ENCODE measurements around the gene ACAD8. TPM values are rescaled to one million over a fixed set of nuclear protein-coding genes. Genes with fewer than 3 reads are reported as not detected.

The ACAD8 gene
- total RNA-seq, result 10 to 100 TPM; 18.2 to 19.0 (median 18.4) TPM

DNA sequence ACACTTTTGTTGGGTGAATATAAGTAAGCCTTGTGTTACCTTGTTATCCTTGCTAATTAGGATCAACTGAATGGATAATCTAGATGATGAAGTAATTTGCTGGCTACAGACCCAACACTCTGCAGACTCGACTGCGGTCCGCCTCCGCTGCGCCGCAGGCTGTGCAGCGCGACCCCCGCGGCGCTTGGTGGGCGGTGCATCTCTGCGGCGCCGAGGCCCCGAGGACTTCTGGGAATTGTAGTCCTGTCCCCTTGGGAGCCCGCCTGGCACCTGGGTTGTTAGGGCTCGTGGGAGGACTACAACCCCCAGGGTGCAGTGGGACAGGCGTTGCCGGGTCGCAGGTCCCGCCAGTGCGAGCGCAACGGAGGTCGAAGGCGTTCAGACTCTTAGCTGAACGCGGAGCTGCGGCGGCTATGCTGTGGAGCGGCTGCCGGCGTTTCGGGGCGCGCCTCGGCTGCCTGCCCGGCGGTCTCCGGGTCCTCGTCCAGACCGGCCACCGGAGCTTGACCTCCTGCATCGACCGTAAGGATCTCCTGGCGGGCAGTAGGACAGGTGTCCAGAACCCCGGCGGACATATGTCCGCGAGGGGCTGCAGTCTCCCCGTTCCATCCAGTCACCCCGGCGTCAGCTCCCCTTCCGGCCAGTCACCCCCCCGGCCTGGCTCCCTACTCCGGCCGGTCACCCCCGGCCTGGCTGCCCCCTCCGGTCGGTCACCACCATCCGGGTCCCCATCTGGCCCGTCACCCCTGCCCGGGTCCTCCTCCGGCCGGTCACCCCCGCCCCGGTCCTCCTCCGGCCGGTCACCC is at the start of gene ACAD8, which contains the start of gene THYN1:
Gene ACAD8 (plus strand): TSS at position 381 of the 806 bp plus-strand sequence. CDS start 33 bp downstream, at position 414.
Gene THYN1 (minus strand): TSS at position 165 of the 806 bp plus-strand sequence. CDS start 470 bp downstream, outside the sequence.
- DNase-seq (peak; percentile 93), ATAC-seq (peak; percentile 99)
- Mint-ChIP-seq H3K9me3 (no peaks in the 10 kb centered on the region), H3K4me3 (peak within 1 kb of the TSS; percentile 96), H3K4me1 (ENCODE audit: low read depth) (peaks cover 33% of the 10 kb centered on the region), H3K27me3 (ENCODE audit: low read depth) (no peaks in the 10 kb centered on the region), H3K36me3 (ENCODE audit: insufficient read depth) (peaks cover 14% of the 10 kb centered on the region)

GRCh38 chr11:134205729-134206128 is 47.6 kb upstream of the ACAD8 start:
- no peaks in the 10 kb centered on the region for H3K27me3 Mint-ChIP-seq (ENCODE audit: low read depth)
- ATAC-seq (no peak), DNase-seq (no peak)
- no peak overlapping the region for H3K4me3 Mint-ChIP-seq
- H3K9me3 Mint-ChIP-seq, result no peaks in the 10 kb centered on the region
- peaks cover 56% of the 10 kb centered on the region for H3K36me3 Mint-ChIP-seq (ENCODE audit: insufficient read depth)
- H3K4me1 Mint-ChIP-seq (ENCODE audit: low read depth), result no peaks in the 10 kb centered on the region

DNA sequence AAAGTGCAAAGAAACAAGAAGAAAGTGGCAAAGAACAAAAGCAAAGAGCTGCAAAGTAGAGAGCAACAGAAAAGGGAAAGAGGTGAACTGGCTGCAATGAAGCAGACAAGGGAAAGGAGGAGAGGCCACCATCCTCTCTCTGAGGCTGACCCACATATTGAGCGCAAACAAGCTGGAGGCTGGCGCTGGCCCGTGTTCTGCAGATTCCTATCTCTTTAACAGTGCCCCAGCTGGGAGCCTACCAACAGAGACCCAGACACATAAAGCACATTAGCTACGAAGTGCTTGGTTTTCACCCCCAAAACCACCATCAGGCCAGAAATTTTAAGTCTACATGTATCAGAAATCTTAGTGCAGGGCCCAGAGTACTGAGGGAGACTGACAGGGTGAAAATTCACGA is 47.2 kb upstream of the ACAD8 start:
- no peaks in the 10 kb centered on the region for H3K4me1 Mint-ChIP-seq (ENCODE audit: low read depth)
- no peaks in the 10 kb centered on the region for H3K9me3 Mint-ChIP-seq
- H3K4me3 Mint-ChIP-seq, result no peak overlapping the region
- H3K36me3 Mint-ChIP-seq (ENCODE audit: insufficient read depth), result peaks cover 53% of the 10 kb centered on the region
- H3K27me3 Mint-ChIP-seq (ENCODE audit: low read depth), result no peaks in the 10 kb centered on the region
- no peak for DNase-seq
- no peak for ATAC-seq

DNA sequence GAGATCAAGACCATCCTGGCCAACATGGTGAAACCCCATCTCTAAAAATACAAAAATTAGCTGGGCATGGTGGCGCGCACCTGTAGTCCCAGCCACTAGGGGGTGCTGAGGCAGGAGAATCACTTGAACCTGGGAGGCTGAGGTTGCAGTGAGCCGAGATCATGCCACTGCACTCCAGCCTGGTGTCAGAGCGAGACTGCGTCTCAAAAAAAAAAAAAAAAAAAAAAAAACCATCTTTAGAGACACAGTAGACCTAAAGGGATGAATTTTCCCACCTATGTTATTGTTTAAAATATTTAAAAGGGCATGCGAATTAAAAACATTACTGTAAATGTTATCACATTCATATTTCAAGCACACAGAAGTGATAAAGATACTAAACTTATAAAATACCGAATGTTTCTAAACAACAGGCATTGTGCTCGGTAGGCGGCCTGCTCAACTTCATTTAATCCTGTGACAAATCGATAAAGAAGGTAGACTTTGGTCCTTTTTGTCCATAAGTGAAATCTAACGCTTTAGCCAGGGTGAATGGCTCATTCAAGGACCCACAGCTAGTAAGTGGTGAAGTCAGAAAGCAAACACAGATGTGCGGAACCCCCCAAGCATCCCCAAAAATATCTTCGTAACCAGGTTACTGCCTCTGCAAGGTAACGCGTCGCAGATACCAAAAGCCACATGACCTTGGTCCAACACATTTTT is 45.7 kb upstream of the ACAD8 start:
- no peaks in the 10 kb centered on the region for H3K27me3 Mint-ChIP-seq (ENCODE audit: low read depth)
- H3K4me1 Mint-ChIP-seq (ENCODE audit: low read depth), result no peaks in the 10 kb centered on the region
- DNase-seq (peak; percentile 54), ATAC-seq (peak; percentile 30 to 61)
- H3K4me3 Mint-ChIP-seq, result no peak overlapping the region
- H3K9me3 Mint-ChIP-seq, result no peaks in the 10 kb centered on the region
- H3K36me3 Mint-ChIP-seq (ENCODE audit: insufficient read depth), result peaks cover 49% of the 10 kb centered on the region

GRCh38 chr11:134215836-134216235 is 37.5 kb upstream of the ACAD8 start:
- DNase-seq (no peak), ATAC-seq (no peak)
- no peaks in the 10 kb centered on the region for H3K9me3 Mint-ChIP-seq
- H3K4me1 Mint-ChIP-seq (ENCODE audit: low read depth), result peaks cover 3% of the 10 kb centered on the region
- H3K4me3 Mint-ChIP-seq, result no peak overlapping the region
- H3K36me3 Mint-ChIP-seq (ENCODE audit: insufficient read depth), result peaks cover 35% of the 10 kb centered on the region
- no peaks in the 10 kb centered on the region for H3K27me3 Mint-ChIP-seq (ENCODE audit: low read depth)

DNA sequence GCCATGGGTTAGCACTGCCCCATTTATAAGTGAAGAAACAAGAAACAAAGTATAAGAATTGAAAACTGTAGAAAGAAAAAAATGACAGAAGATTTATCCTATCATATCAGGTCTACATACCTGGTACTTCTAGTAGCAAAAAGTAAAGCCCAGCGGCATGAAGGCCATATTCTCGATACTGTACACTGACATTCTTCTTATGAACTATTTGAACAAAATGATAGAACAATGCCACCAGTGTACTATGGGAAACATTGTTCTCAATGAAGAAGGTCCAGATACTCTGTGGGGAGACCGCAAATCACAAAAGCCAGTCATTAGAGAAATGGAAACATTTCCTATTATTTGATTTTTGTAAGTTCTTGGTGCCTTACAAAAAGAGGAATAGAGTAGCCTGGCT is 36.6 kb upstream of the ACAD8 start:
- Mint-ChIP-seq H3K36me3 (ENCODE audit: insufficient read depth) (peaks cover 31% of the 10 kb centered on the region), H3K27me3 (ENCODE audit: low read depth) (no peaks in the 10 kb centered on the region), H3K4me1 (ENCODE audit: low read depth) (peaks cover 5% of the 10 kb centered on the region), H3K4me3 (no peak overlapping the region), H3K9me3 (no peaks in the 10 kb centered on the region)
- DNase-seq, result no peak
- ATAC-seq, result no peak

DNA sequence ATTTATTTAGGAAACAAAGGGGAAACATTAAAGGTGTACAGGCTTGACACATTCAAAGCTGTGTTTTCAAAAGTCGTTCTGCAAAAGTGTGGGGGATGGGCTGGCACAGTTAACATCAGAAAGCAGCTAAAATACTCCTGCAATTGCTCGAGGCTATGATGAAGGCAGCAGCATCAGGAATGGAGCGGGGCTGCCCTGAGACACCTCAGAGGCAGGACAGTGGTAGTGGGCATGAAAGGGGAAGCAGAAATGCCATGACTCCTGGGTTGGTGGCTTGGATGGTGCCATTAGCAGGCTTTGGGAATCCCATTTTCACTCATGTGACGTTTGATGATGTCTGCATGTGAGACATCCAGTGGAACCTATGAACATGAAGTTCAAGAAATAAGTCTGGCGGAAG is 30.2 kb upstream of the ACAD8 start:
- Mint-ChIP-seq H3K9me3 (no peaks in the 10 kb centered on the region), H3K36me3 (ENCODE audit: insufficient read depth) (peaks cover 18% of the 10 kb centered on the region), H3K4me3 (peak overlapping the region; percentile 88), H3K27me3 (ENCODE audit: low read depth) (no peaks in the 10 kb centered on the region), H3K4me1 (ENCODE audit: low read depth) (peaks cover 49% of the 10 kb centered on the region)
- no peak for DNase-seq
- ATAC-seq, result no peak

DNA sequence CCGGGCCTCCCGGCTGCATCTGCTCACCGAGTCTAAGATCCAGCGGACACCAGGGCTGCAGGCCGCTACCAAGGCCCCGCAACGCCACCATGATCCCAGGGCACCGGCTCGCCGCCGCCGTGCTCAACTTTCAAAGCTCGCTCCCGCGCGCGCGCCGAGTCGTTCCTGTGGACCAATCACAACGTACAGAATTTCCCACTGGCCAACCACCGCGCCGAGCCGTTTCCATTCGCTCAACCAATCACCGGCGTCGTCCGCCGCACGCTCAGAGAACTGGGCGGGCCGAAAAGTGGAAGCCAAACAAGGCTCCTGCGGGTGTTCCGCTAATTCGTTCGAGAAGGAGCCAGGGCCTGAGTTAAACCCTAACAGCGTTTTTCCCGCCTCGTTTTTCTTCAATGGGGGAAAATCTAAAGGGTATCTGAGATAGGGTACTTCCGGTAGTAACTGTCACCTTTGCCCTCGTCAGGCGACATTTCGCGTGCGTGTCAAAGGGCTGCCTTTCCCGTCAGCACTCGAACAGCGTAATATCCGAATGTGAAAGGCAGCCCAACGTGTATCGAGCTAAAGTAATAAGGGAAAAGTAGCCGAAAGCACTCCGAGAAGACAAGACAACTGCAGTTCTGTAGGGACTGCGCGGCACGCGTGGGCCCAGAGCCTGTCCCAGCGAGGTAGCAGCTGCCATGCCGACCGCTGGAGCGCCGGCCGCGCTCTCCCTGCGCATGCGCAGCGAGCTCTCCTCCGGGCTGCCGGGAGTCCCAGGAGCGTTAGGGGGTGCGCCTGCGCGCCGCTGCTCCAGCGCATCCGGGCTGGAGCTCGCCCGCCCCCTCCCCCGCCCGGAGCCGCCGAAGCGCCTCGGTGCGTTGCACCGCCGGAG is 29.3 kb upstream of the ACAD8 start, which contains the start of the genes NCAPD3 and VPS26B:
Gene NCAPD3 (minus strand): TSS at position 132 of the 874 bp plus-strand sequence. CDS start 41 bp downstream, at position 91.
Gene VPS26B (plus strand): TSS at position 836 of the 874 bp plus-strand sequence. CDS start 452 bp downstream, outside the sequence.
- ATAC-seq, result peak; percentile 81 to 82
- H3K36me3 Mint-ChIP-seq (ENCODE audit: insufficient read depth), result peaks cover 9% of the 10 kb centered on the region
- H3K4me1 Mint-ChIP-seq (ENCODE audit: low read depth), result peaks cover 59% of the 10 kb centered on the region
- no peaks in the 10 kb centered on the region for H3K9me3 Mint-ChIP-seq
- peak within 1 kb of the TSS; percentile 88 for H3K4me3 Mint-ChIP-seq
- H3K27me3 Mint-ChIP-seq (ENCODE audit: low read depth), result no peaks in the 10 kb centered on the region
- DNase-seq, result peak; percentile 92

DNA sequence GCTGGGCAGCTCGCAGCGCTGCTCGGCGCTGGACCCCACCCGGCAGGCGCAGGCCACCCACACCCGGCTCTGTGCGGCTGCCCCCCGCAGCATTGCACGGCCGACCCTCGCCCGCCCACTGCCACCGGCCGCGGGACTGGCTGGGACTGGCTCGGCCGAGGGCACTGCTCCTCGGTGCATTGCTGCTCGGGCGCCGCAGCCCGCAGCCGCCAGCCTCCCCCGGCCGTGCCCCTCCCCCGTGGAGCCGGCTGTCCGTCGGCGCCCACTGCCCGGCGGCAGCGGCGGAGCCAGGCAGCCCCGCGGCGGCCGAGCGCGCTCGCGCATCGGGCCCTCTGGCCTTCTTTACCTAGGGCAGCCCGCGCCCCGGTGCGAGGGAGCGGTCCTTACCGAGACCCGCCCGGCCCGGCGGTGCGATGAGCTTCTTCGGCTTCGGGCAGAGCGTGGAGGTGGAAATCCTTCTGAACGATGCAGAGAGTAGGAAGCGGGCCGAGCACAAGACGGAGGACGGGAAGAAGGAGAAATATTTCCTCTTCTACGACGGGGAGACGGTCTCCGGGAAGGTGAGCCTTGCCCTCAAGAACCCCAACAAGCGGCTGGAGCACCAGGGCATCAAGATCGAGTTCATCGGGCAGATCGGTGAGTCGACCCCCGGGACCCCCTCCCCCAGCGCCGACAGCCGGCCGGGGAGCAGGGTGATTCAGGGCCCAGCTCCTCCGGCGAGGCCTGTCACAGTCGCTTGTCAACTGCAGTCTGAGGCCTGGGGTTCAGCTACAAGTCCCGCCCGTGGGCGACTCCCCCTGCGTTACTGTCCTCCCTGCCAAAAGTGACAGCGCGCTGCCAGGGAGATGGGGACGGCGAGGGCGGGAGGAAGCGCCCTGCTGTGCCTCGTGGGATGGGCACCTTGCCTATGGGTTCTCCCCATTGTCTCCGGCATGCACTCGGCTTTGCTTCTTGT is 28.4 kb upstream of the ACAD8 start:
- H3K4me3 Mint-ChIP-seq, result peak overlapping the region; percentile 88
- H3K36me3 Mint-ChIP-seq (ENCODE audit: insufficient read depth), result peaks cover 8% of the 10 kb centered on the region
- peaks cover 68% of the 10 kb centered on the region for H3K4me1 Mint-ChIP-seq (ENCODE audit: low read depth)
- H3K27me3 Mint-ChIP-seq (ENCODE audit: low read depth), result no peaks in the 10 kb centered on the region
- no peaks in the 10 kb centered on the region for H3K9me3 Mint-ChIP-seq
- ATAC-seq (peak; percentile 33 to 47), DNase-seq (peak; percentile 45)

GRCh38 chr11:134226806-134227325 is 26.5 kb upstream of the ACAD8 start:
- H3K9me3 Mint-ChIP-seq, result no peaks in the 10 kb centered on the region
- no peak for ATAC-seq
- no peak for DNase-seq
- H3K36me3 Mint-ChIP-seq (ENCODE audit: insufficient read depth), result peaks cover 6% of the 10 kb centered on the region
- H3K27me3 Mint-ChIP-seq (ENCODE audit: low read depth), result no peaks in the 10 kb centered on the region
- peak overlapping the region; percentile 30 for H3K4me3 Mint-ChIP-seq
- peaks cover 77% of the 10 kb centered on the region for H3K4me1 Mint-ChIP-seq (ENCODE audit: low read depth)

DNA sequence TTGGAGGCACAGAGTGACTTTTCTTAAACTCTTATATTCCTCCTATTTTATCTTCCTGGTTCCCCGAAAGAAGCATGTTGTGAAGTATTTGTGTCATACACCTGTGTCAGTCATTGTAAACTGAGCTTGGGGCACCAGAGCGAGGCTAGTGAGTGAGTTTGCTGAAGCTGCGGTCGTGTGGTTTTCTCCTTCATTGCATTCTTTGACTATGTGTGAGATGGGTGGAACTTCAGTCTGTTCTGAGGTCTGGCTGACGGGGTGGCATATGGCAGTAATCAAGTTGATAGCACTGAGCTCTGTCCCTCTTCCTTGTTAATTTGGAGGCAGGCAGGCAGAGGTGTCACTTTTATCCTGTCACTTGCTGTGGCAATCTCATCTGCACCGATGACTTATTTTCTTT is 24.7 kb upstream of the ACAD8 start:
- Mint-ChIP-seq H3K4me3 (no peak overlapping the region), H3K36me3 (ENCODE audit: insufficient read depth) (peaks cover 6% of the 10 kb centered on the region), H3K4me1 (ENCODE audit: low read depth) (peaks cover 73% of the 10 kb centered on the region), H3K27me3 (ENCODE audit: low read depth) (no peaks in the 10 kb centered on the region), H3K9me3 (no peaks in the 10 kb centered on the region)
- peak in 1 of 2 donors; percentile 8 for ATAC-seq
- DNase-seq, result peak; percentile 18

- ATAC-seq (no peak), DNase-seq (no peak)
- Mint-ChIP-seq H3K4me1 (ENCODE audit: low read depth) (peaks cover 73% of the 10 kb centered on the region), H3K9me3 (no peaks in the 10 kb centered on the region), H3K36me3 (ENCODE audit: insufficient read depth) (peaks cover 6% of the 10 kb centered on the region), H3K4me3 (no peak overlapping the region), H3K27me3 (ENCODE audit: low read depth) (no peaks in the 10 kb centered on the region)
These were observed 24.1 kb upstream of the ACAD8 start for GRCh38 chr11:134229126-134229790.
